ENCODE data around the gene SLC6A20. TPM values are rescaled to one million over a fixed set of nuclear protein-coding genes. Genes with fewer than 3 reads are reported as not detected.

The SLC6A20 gene
- total RNA-seq, 1 experiment from 2014 or later = 0.09 TPM

DNA sequence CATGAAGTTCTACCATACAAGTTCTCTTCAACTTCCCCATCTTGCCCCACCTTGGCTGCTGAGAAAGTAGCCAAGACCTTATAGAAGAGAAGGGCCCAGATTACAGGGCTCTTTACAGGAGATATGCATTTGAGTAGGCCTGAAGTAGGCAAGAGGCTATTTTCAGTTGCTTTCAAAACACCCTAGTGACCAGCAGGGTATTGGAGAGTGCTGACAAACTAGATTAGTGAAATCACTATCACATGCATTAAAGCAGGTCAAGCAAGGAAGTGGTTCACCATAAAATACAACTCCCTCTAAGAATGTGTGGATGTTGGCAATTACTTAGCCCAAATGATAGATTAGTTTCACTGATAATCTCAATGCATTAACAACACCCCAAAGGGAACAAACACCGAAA is 48.3 kb upstream of the SLC6A20 start:
- H3K79me2 ChIP-seq (ENCODE audit: insufficient read depth, low read length) = no peaks in the 10 kb centered on the region; the same call in 1 of the 2 replicates
- H3K14ac ChIP-seq (ENCODE audit: insufficient read depth, low read length) = no peak overlapping the region
- H3K9ac ChIP-seq (ENCODE audit: extremely low read depth, insufficient read length, low read length) = no peak overlapping the region
- peaks cover 6% of the 10 kb centered on the region; the same call in 1 of the 2 replicates for H3K27me3 ChIP-seq (ENCODE audit: insufficient read depth, low read length)
- no peak for DNase-seq
- no peaks in the 10 kb centered on the region for H3K36me3 Mint-ChIP-seq (ENCODE audit: insufficient read depth in 1 of 3, low read depth in 3 of 3)
- H2BK12ac ChIP-seq (ENCODE audit: insufficient read length, low read depth, low read length) = no peak overlapping the region
- no peak overlapping the region for H3K4me2 ChIP-seq (ENCODE audit: insufficient read depth, insufficient read length, low read length)
- H4K8ac ChIP-seq (replicated peaks; ENCODE audit: insufficient read length, low read depth, low read length) = no peak overlapping the region
- no CpG with 5 or more reads among the region's 1 CpG for WGBS (ENCODE audit: extremely low coverage, insufficient read length, low lambda C conversion rate)
- no peak overlapping the region for H2BK15ac ChIP-seq (ENCODE audit: low read depth, low read length)
- H2AK5ac ChIP-seq (ENCODE audit: insufficient read length, low read length) = no peak overlapping the region
- TF ChIP-seq, protein P1, sequence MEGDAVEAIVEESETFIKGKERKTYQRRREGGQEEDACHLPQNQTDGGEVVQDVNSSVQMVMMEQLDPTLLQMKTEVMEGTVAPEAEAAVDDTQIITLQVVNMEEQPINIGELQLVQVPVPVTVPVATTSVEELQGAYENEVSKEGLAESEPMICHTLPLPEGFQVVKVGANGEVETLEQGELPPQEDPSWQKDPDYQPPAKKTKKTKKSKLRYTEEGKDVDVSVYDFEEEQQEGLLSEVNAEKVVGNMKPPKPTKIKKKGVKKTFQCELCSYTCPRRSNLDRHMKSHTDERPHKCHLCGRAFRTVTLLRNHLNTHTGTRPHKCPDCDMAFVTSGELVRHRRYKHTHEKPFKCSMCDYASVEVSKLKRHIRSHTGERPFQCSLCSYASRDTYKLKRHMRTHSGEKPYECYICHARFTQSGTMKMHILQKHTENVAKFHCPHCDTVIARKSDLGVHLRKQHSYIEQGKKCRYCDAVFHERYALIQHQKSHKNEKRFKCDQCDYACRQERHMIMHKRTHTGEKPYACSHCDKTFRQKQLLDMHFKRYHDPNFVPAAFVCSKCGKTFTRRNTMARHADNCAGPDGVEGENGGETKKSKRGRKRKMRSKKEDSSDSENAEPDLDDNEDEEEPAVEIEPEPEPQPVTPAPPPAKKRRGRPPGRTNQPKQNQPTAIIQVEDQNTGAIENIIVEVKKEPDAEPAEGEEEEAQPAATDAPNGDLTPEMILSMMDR (conservative IDR thresholded peaks at IDR 0.05) = no peak
- H3K27ac ChIP-seq (ENCODE audit: insufficient read length, low read depth, low read length) = no peak overlapping the region
- H3K9me3 Mint-ChIP-seq = no peaks in the 10 kb centered on the region
- H3K4me3 Mint-ChIP-seq = no peak overlapping the region
- no peaks in the 10 kb centered on the region for H3K79me1 ChIP-seq (ENCODE audit: insufficient read depth, low read depth, low read length, poor library complexity, severe bottlenecking)
- no peak overlapping the region for H3K4ac ChIP-seq (ENCODE audit: low read depth, low read length)
- H3T11ph ChIP-seq (ENCODE audit: low read length) = no peak overlapping the region
- no peaks in the 10 kb centered on the region for H4K20me1 ChIP-seq (ENCODE audit: control insufficient read depth, insufficient read depth, insufficient read length)
- peaks cover 64% of the 10 kb centered on the region for H3K27me3 Mint-ChIP-seq (ENCODE audit: low read depth)
- no peak overlapping the region for H2AFZ ChIP-seq (ENCODE audit: low read length)
- H3K9me3 ChIP-seq (ENCODE audit: control insufficient read depth, low read depth, low read length) = no peaks in the 10 kb centered on the region
- no peak overlapping the region for H4K5ac ChIP-seq (ENCODE audit: insufficient read length, low read depth, low read length)
- H3K4me1 ChIP-seq (ENCODE audit: insufficient read depth, low read length) = no peaks in the 10 kb centered on the region
- H3K27ac Mint-ChIP-seq = no peak overlapping the region
- no peak overlapping the region for H3K23ac ChIP-seq (ENCODE audit: insufficient read length, low read depth, low read length)
- peaks cover 3 to 5% of the 10 kb centered on the region in 2 experiments; a peak in 3 of 4 replicates for H3K4me1 Mint-ChIP-seq
- H2BK5ac ChIP-seq (ENCODE audit: insufficient read length, low read length) = no peak overlapping the region
- H4K91ac ChIP-seq (ENCODE audit: insufficient read length, low read depth, low read length) = no peak overlapping the region
- H2BK20ac ChIP-seq (ENCODE audit: low read depth, low read length, poor library complexity, severe bottlenecking) = no peak overlapping the region
- no peak overlapping the region for H3K56ac ChIP-seq (ENCODE audit: insufficient read length, low read depth, low read length)
- H3K18ac ChIP-seq (ENCODE audit: insufficient read length, low read depth, low read length) = no peak overlapping the region
- no peak overlapping the region for H2BK120ac ChIP-seq (ENCODE audit: low read depth, low read length, poor library complexity, severe bottlenecking)
- peaks cover 11% of the 10 kb centered on the region for H3K23me2 ChIP-seq (ENCODE audit: insufficient read length, low read depth, low read length, poor library complexity, severe bottlenecking)
